Fibroblast of gingiva (primary cell): ENCODE results near the gene CD79A.
A peak's percentile ranks its signal among the peaks of the same experiment; 100 is the strongest.

Experiments
- DNase-seq: peaks from one replicate; pipeline ENCODE4 v3.0.0-alpha.2; 2011; ENCODE audit warnings: low read depth

The CD79A gene

GRCh38 chr19:41876847-41877832 is at the start of gene CD79A:
TSS of gene CD79A (plus strand) at chr19:41877279. CDS start at chr19:41877305, 26 bp downstream.
- DNase-seq = no peak

- no peak for DNase-seq
Observed at GRCh38 chr19:41837981-41838708, 38.9 kb upstream of the CD79A start.

- no peak for DNase-seq
Observed at GRCh38 chr19:41839211-41839610, 37.9 kb upstream of the CD79A start.

GRCh38 chr19:41843371-41843770 is 33.7 kb upstream of the CD79A start:
- no peak for DNase-seq

GRCh38 chr19:41844601-41845000 is 32.5 kb upstream of the CD79A start, which contains the start of gene LYPD4:
TSS of gene LYPD4 (minus strand) at chr19:41844683. CDS start at chr19:41839285, 5,398 bp downstream.
- DNase-seq = no peak

- DNase-seq = no peak
Observed at GRCh38 chr19:41845001-41845050, 32.3 kb upstream of the CD79A start, which contains the start of gene DMRTC2. TSS of gene DMRTC2 (plus strand) at chr19:41845042. CDS start at chr19:41847429, 2,387 bp downstream.

GRCh38 chr19:41845051-41845590 is 32.0 kb upstream of the CD79A start:
- DNase-seq = no peak

- DNase-seq = no peak
Observed at GRCh38 chr19:41847351-41848105, 29.6 kb upstream of the CD79A start.

GRCh38 chr19:41848666-41849065 is 28.4 kb upstream of the CD79A start:
- no peak for DNase-seq

GRCh38 chr19:41849067-41849466 is 28.0 kb upstream of the CD79A start:
- no peak for DNase-seq

GRCh38 chr19:41850381-41850780 is 26.7 kb upstream of the CD79A start:
- DNase-seq = no peak

- no peak for DNase-seq
Observed at GRCh38 chr19:41851456-41851855, 25.6 kb upstream of the CD79A start.

GRCh38 chr19:41853344-41853743 is 23.7 kb upstream of the CD79A start:
- DNase-seq = no peak

GRCh38 chr19:41853768-41854167 is 23.3 kb upstream of the CD79A start:
- no peak for DNase-seq

- DNase-seq = no peak
Observed at GRCh38 chr19:41859213-41859617, 17.9 kb upstream of the CD79A start.

- DNase-seq = peak; percentile 98
Observed at GRCh38 chr19:41859618-41860418, 17.3 kb upstream of the CD79A start, which contains the start of gene RPS19. TSS of gene RPS19 (plus strand) at chr19:41860255. CDS start at chr19:41860775, 520 bp downstream.

GRCh38 chr19:41860419-41861115 is 16.5 kb upstream of the CD79A start:
- peak; percentile 21 for DNase-seq

- DNase-seq = no peak
Observed at GRCh38 chr19:41861116-41861768, 15.8 kb upstream of the CD79A start.

GRCh38 chr19:41861846-41862245 is 15.2 kb upstream of the CD79A start:
- DNase-seq = no peak

GRCh38 chr19:41862445-41862986 is 14.6 kb upstream of the CD79A start:
- no peak for DNase-seq
